ENCODE measurements around the gene SERPING1. TPM values are rescaled to one million over a fixed set of nuclear protein-coding genes. Genes with fewer than 3 reads are reported as not detected.

Gene SERPING1
- total RNA-seq, 2 donors from 2014 or later: not detected

DNA sequence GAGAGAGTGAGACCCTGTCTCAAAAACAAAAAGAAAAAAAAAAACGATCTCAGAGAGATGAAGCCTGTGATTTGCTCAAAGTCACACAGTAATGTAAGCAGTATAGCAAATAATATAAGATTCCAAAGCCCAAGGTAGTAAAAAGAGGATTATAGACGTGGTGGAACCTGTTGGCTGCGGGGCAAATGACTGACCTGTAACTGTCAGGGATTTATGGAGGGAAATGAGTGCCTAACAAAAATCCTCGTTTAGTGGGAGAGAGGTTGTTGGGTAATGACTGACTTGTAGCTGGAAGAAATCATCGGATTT is 59.4 kb downstream of the SERPING1 start:
- ATAC-seq (replicated peaks in 1 of 2) (no peak), DNase-seq (no peak)
- Mint-ChIP-seq H3K9me3 (no peaks in the 10 kb centered on the region), H3K4me1 (ENCODE audit: low read depth) (peaks cover 40% of the 10 kb centered on the region), H3K36me3 (ENCODE audit: insufficient read depth in 2 of 2) (peaks cover 0 to 5% of the 10 kb centered on the region in 2 donors), H3K4me3 (peak overlapping the region; percentile 98 to 99), H3K27me3 (ENCODE audit: low read depth) (no peaks in the 10 kb centered on the region), H3K27ac (peak overlapping the region; percentile 84)

DNA sequence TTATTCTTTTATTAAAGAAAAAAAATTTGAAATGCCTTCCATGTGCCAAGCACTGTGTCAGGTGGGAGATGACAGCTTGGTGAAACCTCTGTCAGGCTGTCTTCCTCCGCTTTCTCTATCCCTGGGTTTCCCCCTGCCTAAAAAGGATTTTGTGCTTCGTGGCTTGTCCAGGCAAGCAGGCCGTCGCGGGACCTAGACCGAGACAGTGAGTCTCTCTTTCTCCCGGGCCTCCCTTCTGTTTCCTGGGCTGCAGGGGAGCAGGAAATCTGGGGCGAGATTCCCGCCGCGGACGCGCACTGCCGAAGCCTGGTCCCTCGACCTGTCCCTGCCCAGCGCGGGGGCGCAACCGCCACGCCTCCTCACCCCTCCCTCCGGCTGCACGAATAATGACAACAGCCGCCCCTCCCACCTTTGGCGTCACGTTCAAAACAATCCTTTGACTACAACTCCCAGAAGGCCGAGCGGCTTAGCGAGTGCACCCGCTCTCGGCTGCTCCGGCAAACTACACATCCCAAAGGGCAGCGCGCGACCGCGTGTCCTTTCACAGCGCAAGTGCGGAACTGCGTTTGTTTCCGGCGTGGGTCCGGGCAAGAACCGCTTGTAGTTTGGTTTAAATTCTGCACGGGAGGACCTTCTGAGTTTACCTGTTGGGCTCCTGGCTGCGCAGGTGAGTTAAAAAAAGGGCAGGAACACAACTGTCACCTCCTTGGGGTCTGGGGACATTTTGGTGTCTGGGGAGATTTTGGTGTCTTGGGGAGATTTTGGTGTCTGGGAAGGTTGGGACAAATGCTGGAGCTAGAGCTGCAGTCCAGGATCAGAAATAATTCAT is 59.9 kb downstream of the SERPING1 start, which contains the start of gene CLP1:
TSS of gene CLP1 (plus strand) at position 569 of the 829 bp plus-strand sequence. CDS start 1,715 bp downstream, outside the sequence.
- no peaks in the 10 kb centered on the region for H3K27me3 Mint-ChIP-seq (ENCODE audit: low read depth)
- no peaks in the 10 kb centered on the region for H3K9me3 Mint-ChIP-seq
- peak; percentile 99 for DNase-seq
- peaks cover 2 to 9% of the 10 kb centered on the region in 2 donors for H3K36me3 Mint-ChIP-seq (ENCODE audit: insufficient read depth in 2 of 2)
- peak within 1 kb of the TSS; percentile 98 to 99 for H3K4me3 Mint-ChIP-seq
- ATAC-seq (replicated peaks in 1 of 2): peak; percentile 99
- H3K4me1 Mint-ChIP-seq (ENCODE audit: low read depth): peaks cover 38% of the 10 kb centered on the region
- H3K27ac Mint-ChIP-seq: peak within 1 kb of the TSS; percentile 97

DNA sequence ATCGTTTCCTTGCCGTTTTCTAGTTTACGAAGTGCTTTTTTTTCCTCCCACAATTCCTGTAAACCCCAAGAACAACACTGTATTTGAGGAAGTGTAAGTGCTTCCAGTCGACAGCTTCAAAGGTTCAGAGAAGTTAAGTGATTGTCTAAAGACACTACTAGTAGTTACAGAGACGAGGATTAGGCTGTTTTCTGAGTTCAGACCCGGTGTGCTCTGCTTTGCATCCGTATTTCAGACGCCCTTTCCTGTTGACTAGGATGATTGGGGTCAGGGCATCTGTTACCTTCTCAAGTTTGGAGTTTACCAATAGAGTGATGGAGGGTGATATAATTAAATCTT is 60.5 kb downstream of the SERPING1 start:
- H3K36me3 Mint-ChIP-seq (ENCODE audit: insufficient read depth in 2 of 2): peaks cover 2 to 11% of the 10 kb centered on the region in 2 donors
- DNase-seq (no peak), ATAC-seq (replicated peaks in 1 of 2) (no peak)
- H3K4me3 Mint-ChIP-seq: peak overlapping the region; percentile 98 to 99
- H3K4me1 Mint-ChIP-seq (ENCODE audit: low read depth): peaks cover 32% of the 10 kb centered on the region
- H3K27me3 Mint-ChIP-seq (ENCODE audit: low read depth): no peaks in the 10 kb centered on the region
- peak overlapping the region; percentile 97 for H3K27ac Mint-ChIP-seq
- H3K9me3 Mint-ChIP-seq: no peaks in the 10 kb centered on the region

DNA sequence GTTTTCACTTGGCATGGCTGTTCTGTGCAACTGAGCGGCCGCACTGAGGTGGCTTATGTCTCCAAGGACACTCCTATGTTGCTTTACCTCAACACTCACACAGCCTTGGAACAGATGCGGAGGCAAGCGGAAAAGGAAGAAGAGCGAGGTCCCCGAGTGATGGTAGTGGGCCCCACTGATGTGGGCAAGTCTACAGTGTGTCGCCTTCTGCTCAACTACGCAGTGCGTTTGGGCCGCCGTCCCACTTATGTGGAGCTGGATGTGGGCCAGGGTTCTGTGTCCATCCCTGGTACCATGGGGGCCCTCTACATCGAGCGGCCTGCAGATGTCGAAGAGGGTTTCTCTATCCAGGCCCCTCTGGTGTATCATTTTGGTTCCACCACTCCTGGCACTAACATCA is 62.2 kb downstream of the SERPING1 start:
- Mint-ChIP-seq H3K9me3 (no peaks in the 10 kb centered on the region), H3K36me3 (ENCODE audit: insufficient read depth in 2 of 2) (peaks cover 2 to 11% of the 10 kb centered on the region in 2 donors), H3K4me3 (no peak overlapping the region), H3K27me3 (ENCODE audit: low read depth) (no peaks in the 10 kb centered on the region), H3K27ac (no peak overlapping the region), H3K4me1 (ENCODE audit: low read depth) (peaks cover 28% of the 10 kb centered on the region)
- ATAC-seq (replicated peaks in 1 of 2): no peak
- DNase-seq: no peak

DNA sequence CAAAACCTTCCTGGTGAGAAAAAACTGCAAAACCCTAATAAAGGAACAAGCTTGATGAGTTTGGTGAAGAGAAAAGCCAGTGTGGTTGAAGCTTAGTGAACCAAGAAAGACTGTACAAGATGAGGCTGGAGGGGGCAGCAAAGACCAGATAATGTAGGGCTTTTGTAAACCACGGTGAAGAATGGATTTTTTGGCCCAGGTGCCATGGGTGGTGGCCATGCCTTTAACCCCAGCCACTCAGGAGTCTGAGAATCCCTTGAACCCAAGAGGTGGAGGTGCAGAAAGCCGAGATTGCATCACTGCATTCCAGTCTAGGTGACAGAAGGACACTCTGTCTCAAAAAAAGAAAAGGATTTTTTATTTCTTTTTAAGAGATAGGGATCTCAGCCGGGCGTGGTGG is 65.4 kb downstream of the SERPING1 start:
- peaks cover 4 to 9% of the 10 kb centered on the region in 2 donors for H3K36me3 Mint-ChIP-seq (ENCODE audit: insufficient read depth in 2 of 2)
- no peaks in the 10 kb centered on the region for H3K9me3 Mint-ChIP-seq
- H3K27me3 Mint-ChIP-seq (ENCODE audit: low read depth): no peaks in the 10 kb centered on the region
- peaks cover 33% of the 10 kb centered on the region for H3K4me1 Mint-ChIP-seq (ENCODE audit: low read depth)
- no peak for DNase-seq
- H3K27ac Mint-ChIP-seq: peak overlapping the region; percentile 3
- ATAC-seq (replicated peaks in 1 of 2): no peak
- H3K4me3 Mint-ChIP-seq: no peak overlapping the region

DNA sequence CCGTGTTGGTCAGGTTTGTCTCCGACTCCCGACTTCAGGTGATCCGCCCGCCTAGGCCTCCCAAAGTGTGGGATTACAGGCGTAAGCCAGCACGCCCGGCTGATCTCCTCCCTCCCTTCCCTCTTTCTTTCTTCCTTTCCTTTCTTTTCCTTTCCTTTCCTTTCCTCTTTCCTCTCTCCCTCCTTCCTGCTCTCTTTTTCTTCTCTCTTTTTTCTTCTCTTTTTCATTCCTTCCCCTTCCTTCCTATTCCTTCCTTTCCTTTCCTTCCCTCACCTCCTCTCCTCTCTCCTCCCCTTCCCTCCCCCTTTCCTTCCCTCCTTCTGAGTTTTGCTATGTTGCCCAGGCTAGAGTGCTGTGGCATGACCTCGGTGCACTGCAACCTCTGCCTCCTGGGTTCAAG is 66.5 kb downstream of the SERPING1 start:
- H3K4me3 Mint-ChIP-seq: no peak overlapping the region
- peaks cover 10 to 13% of the 10 kb centered on the region in 2 donors for H3K36me3 Mint-ChIP-seq (ENCODE audit: insufficient read depth in 2 of 2)
- ATAC-seq (replicated peaks in 1 of 2) (no peak), DNase-seq (no peak)
- H3K4me1 Mint-ChIP-seq (ENCODE audit: low read depth): peaks cover 25% of the 10 kb centered on the region
- no peak overlapping the region for H3K27ac Mint-ChIP-seq
- no peaks in the 10 kb centered on the region for H3K9me3 Mint-ChIP-seq
- H3K27me3 Mint-ChIP-seq (ENCODE audit: low read depth): no peaks in the 10 kb centered on the region

Other genes with a start within 250 kb of the SERPING1 start
- not detected for gene PRG3, start 216.5 kb upstream of the SERPING1 start, total RNA-seq
- 1 to 10 TPM; 3.9 to 5.2 TPM for gene PRG2, start 207.0 kb upstream of the SERPING1 start, total RNA-seq
- gene SLC43A3, start 170.6 kb upstream of the SERPING1 start, total RNA-seq: 100 to 1,000 TPM; 159 to 169 TPM
- gene RTN4RL2, start 137.2 kb upstream of the SERPING1 start, total RNA-seq: 1 to 10 TPM in 1 of 2 donors, under 1 TPM in 1; 0.97 to 1.1 TPM
- gene SLC43A1, start 82.0 kb upstream of the SERPING1 start, total RNA-seq: 10 to 100 TPM; 43.6 to 53.9 TPM
- gene TIMM10, start 66.9 kb upstream of the SERPING1 start, total RNA-seq: 100 to 1,000 TPM; 106 to 107 TPM
- not detected for gene SMTNL1, start 60.1 kb upstream of the SERPING1 start, total RNA-seq
- gene UBE2L6, start 30.0 kb upstream of the SERPING1 start, total RNA-seq: 100 to 1,000 TPM; 144 to 180 TPM
- gene YPEL4, start 52.2 kb downstream of the SERPING1 start, total RNA-seq: 1 to 10 TPM; 1.1 to 1.3 TPM
- gene CLP1, start 60.1 kb downstream of the SERPING1 start, total RNA-seq: 10 to 100 TPM; 15.1 to 16.1 TPM
- 10 to 100 TPM; 62.8 to 62.9 TPM for gene ZDHHC5, start 70.4 kb downstream of the SERPING1 start, total RNA-seq
- gene MED19, start 114.5 kb downstream of the SERPING1 start, total RNA-seq: 10 to 100 TPM; 19.8 to 20.0 TPM
- 10 to 100 TPM; 54.2 to 69.8 TPM for gene TMX2, start 114.9 kb downstream of the SERPING1 start, total RNA-seq
- 100 to 1,000 TPM; 147 to 162 TPM for gene SELENOH, start 143.8 kb downstream of the SERPING1 start, total RNA-seq
- not detected for gene BTBD18, start 154.1 kb downstream of the SERPING1 start, total RNA-seq
- 10 to 100 TPM in 1 of 2 donors, 1 to 10 TPM in 1; 6.3 to 10.6 TPM for gene CTNND1, start 164.1 kb downstream of the SERPING1 start, total RNA-seq